Tibial nerve (tissue), 4 donors: ENCODE results near the gene SLC47A1. TPM values are rescaled to one million over a fixed set of nuclear protein-coding genes. Genes with fewer than 3 reads are reported as not detected.

ENCODE experiments used
- DNase-seq, 2 donors: peaks; one replicate each; pipeline ENCODE4 v3.0.0-alpha.2; 2019; ENCODE audit warnings: low spot score in 2 of 2
- H3K27ac ChIP-seq, 4 donors: fragments of 200-600 bp; sonication (generic) in 3 of 4; one replicate each; pipeline ENCODE4 v1.5.1; 2017 to 2019; ENCODE audit warnings: mild to moderate bottlenecking in 1 of 4
- H3K27me3 ChIP-seq, 2 donors: fragments of 200-600 bp; sonication (generic) in 1 of 2; one replicate each; pipeline versions ENCODE4 v1.5.1 to v1.6.0; 2017 to 2019
- H3K36me3 ChIP-seq, 3 donors: fragments of 200-600 bp; sonication (generic); one replicate each; pipeline ENCODE4 v1.5.1; 2018 to 2019
- H3K4me1 ChIP-seq, 4 donors: fragments of 200-600 bp; sonication (generic) in 3 of 4; one replicate each; pipeline ENCODE4 v1.5.1; 2017 to 2019
- H3K4me3 ChIP-seq, 4 donors: fragments of 200-600 bp; sonication (generic) in 3 of 4; one replicate each; pipeline ENCODE4 v1.5.1; 2017 to 2019; ENCODE audit warnings: mild to moderate bottlenecking in 1 of 4, moderate library complexity in 1 of 4
- H3K9me3 ChIP-seq, 4 donors: fragments of 200-600 bp; sonication (generic) in 3 of 4; one replicate each; pipeline ENCODE4 v1.5.1; 2017 to 2019
- EP300 ChIP-seq, 2 donors: sonication (generic); formaldehyde crosslinking; IDR thresholded peaks; one replicate each; pipeline ENCODE4 v1.6.1; 2017; ENCODE audit warnings: antibody characterized with exemption in 2 of 2, mild to moderate bottlenecking in 1 of 2
- POLR2A ChIP-seq, 2 donors: fragments of 450-650 bp; IDR thresholded peaks; one replicate each; pipeline ENCODE4 v1.6.1; 2017; ENCODE audit warnings: antibody characterized with exemption in 2 of 2, mild to moderate bottlenecking in 2 of 2, moderate library complexity in 2 of 2
- WGBS, 2 donors: methylation state at CpG; one replicate each; pipeline ENCODE4 v1.1.5; 2018; 5-methylcytosine and 5-hydroxymethylcytosine counted together
- total RNA-seq, 4 donors: library from RNA; depleted of rRNA; stranded (reverse); fragments of >200 nt; gene quantifications; one replicate each; pipeline ENCODE4 v1.1.0, GENCODE V29; 2016
- TF ChIP-seq, protein P1 (sequence below), 5 experiments: fragments of 200-600 bp in 3 of 5; fragments of 450-650 bp in 2 of 5; sonication (generic) in 3 of 5; IDR thresholded peaks; one replicate each; pipeline ENCODE4 v1.5.1; 2016 to 2019; ENCODE audit warnings: antibody characterized with exemption in 5 of 5, mild to moderate bottlenecking in 3 of 5, moderate library complexity in 2 of 5

SLC47A1 gene
- total RNA-seq, 4 donors from 2014 or later = 11.1 to 31.4 (median 19.5) TPM

DNA sequence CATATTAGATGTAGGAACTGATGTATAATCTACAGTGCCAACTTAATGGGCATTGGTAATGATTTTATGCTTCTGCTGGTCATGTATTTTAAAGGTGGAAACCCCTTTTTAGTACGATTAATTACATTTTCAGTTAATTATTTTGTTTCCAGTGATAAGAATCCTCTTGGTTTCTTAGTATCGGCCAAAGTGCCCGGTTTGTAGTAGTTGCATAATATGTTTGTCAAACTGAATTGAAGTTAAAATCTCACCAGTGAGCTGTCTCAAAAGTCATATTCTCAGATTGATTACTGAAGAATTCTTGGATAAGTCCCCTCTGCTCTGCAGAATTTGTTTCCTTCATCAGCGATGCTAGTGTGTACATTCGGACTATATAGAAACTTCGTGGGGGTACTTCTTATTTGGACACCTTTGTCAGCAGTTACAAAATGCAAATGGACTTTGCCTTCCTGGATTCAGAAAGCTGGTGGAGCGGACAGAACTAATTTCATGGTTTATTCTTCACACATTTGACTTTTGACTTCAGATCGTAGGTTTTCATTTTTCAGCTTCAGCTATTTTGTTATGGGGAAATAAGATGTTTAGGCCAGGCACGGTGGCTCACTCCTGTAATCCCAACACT lies 28.2 kb downstream of the SLC47A1 start:
- no peaks in the 10 kb centered on the region for H3K27me3 ChIP-seq
- H3K4me3 ChIP-seq = no peak overlapping the region
- H3K36me3 ChIP-seq = no peaks in the 10 kb centered on the region
- H3K4me1 ChIP-seq = no peaks in the 10 kb centered on the region
- TF ChIP-seq EP300 (IDR thresholded peaks at IDR 0.05) (no peak), POLR2A (IDR thresholded peaks at IDR 0.05) (no peak)
- 84 to 87% methylated on average over 9 of the region's 9 CpGs for WGBS, 2 donors
- H3K27ac ChIP-seq = no peak overlapping the region
- no peak for DNase-seq
- H3K9me3 ChIP-seq = peaks cover 0 to 10% (median 2%) of the 10 kb centered on the region in 4 donors

DNA sequence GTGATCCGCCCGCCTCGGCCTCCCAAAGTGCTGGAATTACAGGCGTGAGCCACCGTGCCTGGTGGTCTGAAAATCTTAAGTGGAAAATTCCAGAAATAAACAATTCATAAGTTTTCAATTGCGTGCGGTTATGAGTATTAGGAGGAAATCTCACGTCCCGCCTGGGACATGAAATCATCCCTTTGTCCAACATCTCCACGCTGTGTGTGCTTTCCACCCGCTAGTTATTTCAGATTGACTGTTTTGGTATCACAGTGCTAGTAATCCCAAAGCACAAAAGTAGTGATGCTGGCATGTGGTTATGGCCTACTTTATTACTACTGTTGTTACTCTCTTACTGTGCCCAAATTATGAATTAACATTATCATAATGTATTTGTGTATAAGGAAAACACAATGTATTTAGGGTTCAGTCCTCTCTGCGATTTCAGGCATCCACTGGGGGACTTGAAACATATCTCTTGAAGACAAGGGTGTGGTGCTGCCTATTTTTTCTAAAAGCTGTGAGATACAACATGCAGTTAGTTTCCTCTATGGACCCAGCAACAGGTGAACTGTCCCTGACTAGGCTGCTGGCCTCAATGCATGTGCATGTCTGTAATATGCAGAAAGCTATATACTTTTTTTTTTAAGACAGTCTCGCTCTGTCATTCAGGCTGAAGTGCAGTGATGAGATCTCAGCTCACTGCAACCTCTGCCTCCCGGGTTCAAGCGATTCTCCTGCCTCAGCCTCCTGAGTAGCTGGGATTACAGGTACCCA lies 32.3 kb downstream of the SLC47A1 start:
- DNase-seq = no peak
- Histone ChIP-seq H3K4me3 (no peak overlapping the region), H3K27ac (no peak overlapping the region), H3K36me3 (no peaks in the 10 kb centered on the region), H3K9me3 (no peaks in the 10 kb centered on the region), H3K27me3 (no peaks in the 10 kb centered on the region), H3K4me1 (peaks cover 0 to 3% (median 0%) of the 10 kb centered on the region in 4 donors)
- TF ChIP-seq EP300 (IDR thresholded peaks at IDR 0.05) = no peak
- no peak for TF ChIP-seq POLR2A (IDR thresholded peaks at IDR 0.05)
- TF ChIP-seq, protein P1, sequence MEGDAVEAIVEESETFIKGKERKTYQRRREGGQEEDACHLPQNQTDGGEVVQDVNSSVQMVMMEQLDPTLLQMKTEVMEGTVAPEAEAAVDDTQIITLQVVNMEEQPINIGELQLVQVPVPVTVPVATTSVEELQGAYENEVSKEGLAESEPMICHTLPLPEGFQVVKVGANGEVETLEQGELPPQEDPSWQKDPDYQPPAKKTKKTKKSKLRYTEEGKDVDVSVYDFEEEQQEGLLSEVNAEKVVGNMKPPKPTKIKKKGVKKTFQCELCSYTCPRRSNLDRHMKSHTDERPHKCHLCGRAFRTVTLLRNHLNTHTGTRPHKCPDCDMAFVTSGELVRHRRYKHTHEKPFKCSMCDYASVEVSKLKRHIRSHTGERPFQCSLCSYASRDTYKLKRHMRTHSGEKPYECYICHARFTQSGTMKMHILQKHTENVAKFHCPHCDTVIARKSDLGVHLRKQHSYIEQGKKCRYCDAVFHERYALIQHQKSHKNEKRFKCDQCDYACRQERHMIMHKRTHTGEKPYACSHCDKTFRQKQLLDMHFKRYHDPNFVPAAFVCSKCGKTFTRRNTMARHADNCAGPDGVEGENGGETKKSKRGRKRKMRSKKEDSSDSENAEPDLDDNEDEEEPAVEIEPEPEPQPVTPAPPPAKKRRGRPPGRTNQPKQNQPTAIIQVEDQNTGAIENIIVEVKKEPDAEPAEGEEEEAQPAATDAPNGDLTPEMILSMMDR (IDR thresholded peaks at IDR 0.05) = no peak
- WGBS, 2 donors = 88% methylated on average over 15 of the region's 15 CpGs

DNA sequence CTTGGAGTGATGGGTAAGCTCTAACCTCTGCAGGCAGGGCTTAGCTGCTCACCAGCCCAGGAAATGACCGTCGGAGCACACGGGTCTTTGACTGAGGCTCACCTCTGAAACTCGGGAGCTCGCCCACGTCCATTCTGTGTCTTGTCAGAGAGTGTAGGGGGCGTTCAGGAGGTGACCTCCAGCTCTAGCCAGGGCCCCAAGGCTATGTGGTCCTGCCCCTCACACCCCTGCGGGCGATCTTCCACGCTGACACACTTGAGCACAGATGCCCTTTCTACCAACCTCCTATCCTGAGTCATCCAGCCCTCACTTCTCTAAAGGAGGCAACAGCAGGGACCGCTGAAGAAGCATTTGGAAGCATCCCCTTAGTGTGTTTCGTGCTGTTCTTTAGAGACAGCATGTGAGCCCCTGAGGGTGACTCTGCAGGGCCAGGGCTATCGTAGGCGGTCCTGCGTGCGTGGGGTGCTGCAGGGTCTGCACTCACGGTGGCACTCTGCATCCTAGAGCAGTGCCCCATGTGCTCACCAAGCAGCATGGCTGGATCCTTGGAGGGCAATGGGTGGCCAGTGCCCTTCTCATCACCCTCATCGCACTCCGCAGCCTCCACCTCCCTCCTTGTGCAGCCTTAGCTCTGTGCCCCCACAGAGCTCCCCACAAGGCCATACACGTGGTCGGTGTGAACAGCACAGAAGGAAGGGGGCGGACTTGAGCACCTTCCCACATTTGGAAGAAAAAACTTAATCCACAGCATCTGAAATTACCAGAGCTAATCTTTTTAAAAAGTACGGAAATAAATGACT lies 33.8 kb downstream of the SLC47A1 start:
- 73 to 78% methylated on average over 12 to 23 of the region's 23 CpGs for WGBS, 2 donors
- Histone ChIP-seq H3K4me1 (peaks cover 0 to 3% (median 0%) of the 10 kb centered on the region in 4 donors), H3K9me3 (no peaks in the 10 kb centered on the region), H3K27me3 (no peaks in the 10 kb centered on the region), H3K4me3 (no peak overlapping the region), H3K27ac (no peak overlapping the region), H3K36me3 (no peaks in the 10 kb centered on the region)
- no peak for DNase-seq
- TF ChIP-seq, protein P1 (IDR thresholded peaks at IDR 0.05) = no peak
- TF ChIP-seq EP300 (IDR thresholded peaks at IDR 0.05) (no peak), POLR2A (IDR thresholded peaks at IDR 0.05) (no peak)

DNA sequence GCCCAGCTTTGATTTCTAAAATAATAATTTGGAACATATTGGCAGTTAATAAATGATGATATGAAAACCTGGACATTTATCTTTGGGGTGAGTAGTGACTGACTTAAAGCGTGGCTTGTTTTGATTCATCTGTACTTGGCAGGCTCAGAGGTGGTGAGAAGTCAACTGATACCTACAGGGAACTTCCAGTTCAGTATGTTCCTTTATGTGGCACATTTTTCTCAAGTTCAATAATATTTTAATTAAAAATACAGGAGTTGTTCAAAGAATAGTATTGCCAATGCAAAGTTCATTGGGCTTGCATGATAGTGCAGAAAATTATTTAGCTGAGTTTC lies 34.3 kb downstream of the SLC47A1 start:
- Histone ChIP-seq H3K36me3 (no peaks in the 10 kb centered on the region), H3K4me1 (peaks cover 0 to 3% (median 0%) of the 10 kb centered on the region in 4 donors)
- 92 to 94% methylated on average over 1 of the region's 1 CpG for WGBS, 2 donors

More for the DNA sequence above, 34.3 kb downstream of the SLC47A1 start:
- H3K27me3 ChIP-seq = no peaks in the 10 kb centered on the region
- H3K9me3 ChIP-seq = no peaks in the 10 kb centered on the region
- H3K27ac ChIP-seq = no peak overlapping the region
- H3K4me3 ChIP-seq = no peak overlapping the region
- DNase-seq = no peak
- no peak for TF ChIP-seq EP300 (IDR thresholded peaks at IDR 0.05)
- no peak for TF ChIP-seq POLR2A (IDR thresholded peaks at IDR 0.05)
- TF ChIP-seq, protein P1 (IDR thresholded peaks at IDR 0.05) = no peak
